H7 (cell line): Measurements from ENCODE around the gene SUPT3H. TPM values are rescaled to one million over a fixed set of nuclear protein-coding genes. Genes with fewer than 3 reads are reported as not detected.
"Not testable (repeated sequence)": the region's sequence is repeated elsewhere in the genome, so short reads cannot be mapped to it uniquely, and the experiment has no call there.

Experiments used
- DNase-seq: peaks from one replicate; pipeline ENCODE4 v3.0.0; 2012
- H3K27me3 ChIP-seq: 2 replicates; pipeline ENCODE4 v1.6.0; 2011; ENCODE audit warnings: mild to moderate bottlenecking, low read length; ENCODE audit not compliant: control insufficient read depth, insufficient read depth
- H3K36me3 ChIP-seq: replicated peaks from 2 replicates; pipeline ENCODE4 v1.5.1; 2011; ENCODE audit warnings: low read length; ENCODE audit not compliant: control insufficient read depth, insufficient read depth
- H3K4me3 ChIP-seq: 2 replicates; pipeline ENCODE4 v1.5.1; 2011; ENCODE audit warnings: low read depth, mild to moderate bottlenecking, control low read depth, low read length, moderate library complexity; ENCODE audit not compliant: insufficient read depth
- total RNA-seq: library from RNA; depleted of rRNA; stranded (reverse); fragments of >200 nt; shearing (Covaris generic); gene quantifications from 2 replicates; pipeline ENCODE4 v1.2.3, GENCODE V29; 2014

The SUPT3H gene
- total RNA-seq, 1 experiment from 2014 or later: 13.3 TPM

GRCh38 chr6:45057711-45058110, 320.0 kb downstream of the SUPT3H start:
- H3K27me3 ChIP-seq: no peaks in the 10 kb centered on the region
- no peaks in the 10 kb centered on the region for H3K36me3 ChIP-seq
- H3K4me3 ChIP-seq: no peak overlapping the region
- no peak for DNase-seq

GRCh38 chr6:45054610-45055009, 323.1 kb downstream of the SUPT3H start:
- Histone ChIP-seq H3K4me3 (no peak overlapping the region), H3K27me3 (no peaks in the 10 kb centered on the region), H3K36me3 (no peaks in the 10 kb centered on the region)
- no peak for DNase-seq

- H3K36me3 ChIP-seq: no peaks in the 10 kb centered on the region
- H3K4me3 ChIP-seq: no peak overlapping the region
- no peak for DNase-seq
- H3K27me3 ChIP-seq: no peaks in the 10 kb centered on the region
Measured at GRCh38 chr6:45052325-45052724, 325.4 kb downstream of the SUPT3H start.

GRCh38 chr6:45049188-45049843, 328.4 kb downstream of the SUPT3H start:
- no peak for DNase-seq
- H3K4me3 ChIP-seq: no peak overlapping the region
- no peaks in the 10 kb centered on the region for H3K27me3 ChIP-seq
- no peaks in the 10 kb centered on the region for H3K36me3 ChIP-seq

GRCh38 chr6:45047573-45047972, 330.2 kb downstream of the SUPT3H start:
- Histone ChIP-seq H3K4me3 (no peak overlapping the region), H3K27me3 (no peaks in the 10 kb centered on the region), H3K36me3 (no peaks in the 10 kb centered on the region)
- DNase-seq: no peak

- H3K27me3 ChIP-seq: no peaks in the 10 kb centered on the region
- DNase-seq: no peak
- no peak overlapping the region for H3K4me3 ChIP-seq
- no peaks in the 10 kb centered on the region for H3K36me3 ChIP-seq
Measured at GRCh38 chr6:45045253-45045601, 332.5 kb downstream of the SUPT3H start.

GRCh38 chr6:45044510-45045252, 333.1 kb downstream of the SUPT3H start:
- no peaks in the 10 kb centered on the region for H3K36me3 ChIP-seq
- H3K4me3 ChIP-seq: no peak overlapping the region
- H3K27me3 ChIP-seq: no peaks in the 10 kb centered on the region
- no peak for DNase-seq

- H3K36me3 ChIP-seq: no peaks in the 10 kb centered on the region
- no peak for DNase-seq
- H3K4me3 ChIP-seq: no peak overlapping the region
- H3K27me3 ChIP-seq: no peaks in the 10 kb centered on the region
Measured at GRCh38 chr6:45044086-45044485, 333.6 kb downstream of the SUPT3H start.

- not testable (repeated sequence) for DNase-seq, H3K27me3 ChIP-seq, H3K36me3 ChIP-seq, H3K4me3 ChIP-seq
Measured at GRCh38 chr6:45042673-45043072, 335.1 kb downstream of the SUPT3H start.

- no peak overlapping the region for H3K4me3 ChIP-seq
- no peak for DNase-seq
- no peaks in the 10 kb centered on the region for H3K36me3 ChIP-seq
- no peaks in the 10 kb centered on the region for H3K27me3 ChIP-seq
Measured at GRCh38 chr6:45038226-45038625, 339.5 kb downstream of the SUPT3H start.

- no peak overlapping the region for H3K4me3 ChIP-seq
- H3K36me3 ChIP-seq: no peaks in the 10 kb centered on the region
- no peak for DNase-seq
- H3K27me3 ChIP-seq: no peaks in the 10 kb centered on the region
Measured at GRCh38 chr6:45036103-45036502, 341.6 kb downstream of the SUPT3H start.

GRCh38 chr6:45032426-45032825, 345.3 kb downstream of the SUPT3H start:
- no peak overlapping the region for H3K4me3 ChIP-seq
- no peak for DNase-seq
- H3K27me3 ChIP-seq: no peaks in the 10 kb centered on the region
- H3K36me3 ChIP-seq: no peaks in the 10 kb centered on the region

- H3K4me3 ChIP-seq: no peak overlapping the region
- no peaks in the 10 kb centered on the region for H3K36me3 ChIP-seq
- H3K27me3 ChIP-seq: no peaks in the 10 kb centered on the region
- DNase-seq: no peak
Measured at GRCh38 chr6:45031601-45032000, 346.1 kb downstream of the SUPT3H start.

- Histone ChIP-seq H3K27me3 (no peaks in the 10 kb centered on the region), H3K4me3 (no peak overlapping the region), H3K36me3 (no peaks in the 10 kb centered on the region)
- no peak for DNase-seq
Measured at GRCh38 chr6:45027126-45027525, 350.6 kb downstream of the SUPT3H start.

GRCh38 chr6:45026003-45026516, 351.7 kb downstream of the SUPT3H start:
- H3K4me3 ChIP-seq: no peak overlapping the region
- H3K36me3 ChIP-seq: no peaks in the 10 kb centered on the region
- no peak for DNase-seq
- H3K27me3 ChIP-seq: no peaks in the 10 kb centered on the region
